Measurements from ENCODE around the gene RASGRF2.

Gene RASGRF2

DNA sequence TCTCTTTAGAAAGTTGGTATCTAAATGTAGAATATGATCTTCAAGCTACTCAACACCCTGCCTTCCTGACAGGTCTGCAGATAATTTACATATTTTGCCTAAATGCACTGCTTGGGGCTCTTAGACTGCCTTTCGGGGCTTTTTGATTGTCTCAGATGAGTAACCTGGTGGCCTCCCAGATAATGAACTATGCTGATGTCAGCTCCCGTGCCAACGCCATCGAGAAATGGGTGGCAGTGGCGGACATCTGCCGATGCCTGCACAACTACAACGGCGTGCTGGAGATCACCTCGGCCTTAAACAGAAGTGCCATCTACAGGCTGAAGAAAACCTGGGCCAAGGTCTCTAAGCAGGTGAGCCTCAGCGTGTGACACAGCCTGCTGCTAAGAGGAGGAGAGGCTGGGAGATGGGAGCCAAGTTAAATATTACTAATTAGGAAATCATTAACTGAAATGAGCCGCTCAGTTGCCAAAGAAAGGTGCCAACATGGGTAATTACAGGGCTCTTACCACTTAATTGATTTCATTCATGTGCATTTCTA, 252.1 kb downstream of the RASGRF2 start:
- no peak for DNase-seq

DNA sequence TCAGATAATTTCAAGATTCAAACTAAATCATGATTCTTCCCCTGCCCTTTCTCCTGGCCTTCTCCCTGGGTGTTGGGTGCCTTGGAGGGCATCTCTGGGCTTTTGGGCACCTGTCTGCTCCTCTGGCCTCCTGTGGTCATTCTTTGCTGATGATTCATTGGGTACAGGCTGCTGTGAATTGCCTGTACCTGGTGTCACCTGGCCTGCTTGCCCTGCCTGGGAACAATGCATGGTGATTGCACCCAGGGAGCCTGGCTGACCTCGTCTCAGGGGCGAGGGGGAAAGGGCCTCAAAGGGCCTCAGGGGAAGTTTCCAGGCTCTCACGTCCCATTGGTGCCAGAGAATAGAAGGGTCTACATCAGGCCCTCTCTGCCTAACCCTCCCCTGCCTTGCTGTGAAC, 252.9 kb downstream of the RASGRF2 start:
- no peak for DNase-seq

DNA sequence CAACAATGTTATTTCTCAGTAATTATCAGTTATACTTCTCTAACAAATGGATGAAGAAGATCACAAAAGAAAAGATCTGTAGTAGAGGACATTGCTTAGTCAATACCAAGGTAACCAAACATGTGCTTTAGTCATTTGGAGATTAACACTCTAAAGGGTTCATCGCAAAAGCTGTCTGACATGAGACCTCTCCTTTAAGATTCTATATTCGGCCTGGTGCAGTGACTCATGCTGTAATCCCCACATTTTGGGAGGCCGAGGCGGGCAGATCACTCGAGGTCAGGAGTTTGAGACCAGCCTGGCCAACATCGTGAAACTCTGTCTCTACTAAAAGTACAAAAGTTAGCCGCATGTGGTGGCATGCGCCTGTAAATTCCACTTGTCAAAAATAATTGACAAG, 254.7 kb downstream of the RASGRF2 start:
- no peak for DNase-seq

DNA sequence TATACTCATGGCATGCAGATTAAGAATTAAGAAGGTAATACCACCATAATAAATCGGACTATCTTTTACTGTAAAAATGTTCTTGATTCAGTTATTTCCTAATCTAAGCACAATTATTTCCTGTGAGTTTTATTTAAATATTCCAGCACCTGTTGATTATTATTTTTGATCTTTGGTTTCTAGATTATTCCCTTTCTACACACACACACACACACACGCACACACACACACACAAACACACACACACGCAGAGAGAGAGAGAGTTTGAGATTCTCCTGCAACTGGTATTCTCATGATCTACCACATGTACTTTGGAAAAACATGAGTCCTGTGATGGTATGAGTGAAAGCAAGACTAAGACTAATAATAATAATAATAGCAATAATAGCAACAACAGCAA, 256.0 kb downstream of the RASGRF2 start:
- DNase-seq = no peak

GRCh38 chr5:81219389-81219788, 259.2 kb downstream of the RASGRF2 start:
- no peak for DNase-seq

GRCh38 chr5:81222285-81222684, 262.1 kb downstream of the RASGRF2 start:
- DNase-seq = no peak

DNA sequence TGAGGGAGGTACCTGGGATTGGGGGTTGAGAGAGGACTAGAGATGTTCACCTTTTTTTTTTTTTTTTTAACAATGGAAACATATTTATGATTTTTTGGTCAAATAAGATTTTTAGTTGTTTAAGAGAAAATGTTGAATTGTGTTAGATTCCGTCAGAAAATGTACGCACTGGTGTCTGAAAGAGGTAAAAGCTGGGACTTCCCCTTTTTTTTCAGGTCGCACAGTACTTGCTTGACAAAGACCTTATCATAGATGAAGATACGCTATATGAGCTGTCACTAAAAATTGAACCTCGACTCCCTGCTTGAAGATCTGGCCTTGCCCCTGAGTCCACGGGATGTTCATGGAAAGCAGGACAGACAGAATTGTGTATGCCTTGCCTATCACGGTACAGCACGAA, 265.3 kb downstream of the RASGRF2 start:
- DNase-seq = no peak

DNA sequence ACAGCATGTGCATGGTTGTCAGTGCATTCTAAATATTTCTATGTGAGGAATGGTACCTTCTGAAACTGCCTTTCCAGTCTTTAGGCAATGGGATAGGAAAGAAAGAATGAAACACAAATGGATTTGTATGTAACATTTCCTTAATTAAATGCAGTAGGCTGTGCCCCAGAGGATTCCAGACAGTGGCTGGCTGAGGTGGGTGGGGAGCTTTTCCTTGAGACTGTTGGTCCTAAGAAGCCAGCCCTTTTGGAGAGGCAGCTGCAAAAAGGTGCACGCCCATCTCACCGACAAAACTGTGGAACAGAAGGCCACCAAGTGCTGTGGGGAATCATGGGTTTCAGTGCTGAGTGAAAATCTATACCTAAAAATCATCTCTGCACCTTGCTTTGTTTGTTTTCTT, 266.1 kb downstream of the RASGRF2 start:
- DNase-seq = no peak

DNA sequence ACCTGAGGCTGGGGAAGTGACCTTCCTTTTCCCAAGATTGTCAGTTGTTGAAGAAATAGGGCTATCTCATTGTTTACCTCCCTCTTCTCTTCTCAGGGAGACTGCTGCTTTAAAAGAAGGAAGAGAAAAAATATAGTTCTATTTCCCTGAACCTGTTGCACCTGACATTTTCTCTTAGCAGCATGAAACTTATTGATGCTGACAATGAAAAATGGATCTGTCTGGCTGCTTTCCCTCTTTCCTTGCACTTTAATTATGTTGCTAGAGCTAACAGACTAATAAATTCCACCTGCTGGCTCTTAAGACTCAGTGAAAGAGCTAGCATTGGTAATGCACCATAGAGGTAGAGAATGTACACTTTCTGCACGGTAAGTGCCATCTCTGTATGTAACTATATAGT, 266.8 kb downstream of the RASGRF2 start:
- DNase-seq = no peak

GRCh38 chr5:81228084-81228483, 267.9 kb downstream of the RASGRF2 start:
- DNase-seq = no peak

GRCh38 chr5:81230416-81230815, 270.3 kb downstream of the RASGRF2 start:
- DNase-seq = no peak

GRCh38 chr5:81232464-81233079, 272.4 kb downstream of the RASGRF2 start:
- DNase-seq = no peak

GRCh38 chr5:81233080-81233634, 273.0 kb downstream of the RASGRF2 start, which contains the start of gene CKMT2:
TSS of gene CKMT2 (plus strand) at chr5:81233322. CDS start at chr5:81251133, 17,811 bp downstream.
- no peak for DNase-seq

GRCh38 chr5:81234299-81234698, 274.1 kb downstream of the RASGRF2 start:
- DNase-seq = no peak

GRCh38 chr5:81234801-81235200, 274.6 kb downstream of the RASGRF2 start:
- DNase-seq = no peak

GRCh38 chr5:81235287-81236072, 275.3 kb downstream of the RASGRF2 start:
- no peak for DNase-seq

- no peak for DNase-seq
Observed at GRCh38 chr5:81238460-81238859, 278.3 kb downstream of the RASGRF2 start.

- no peak for DNase-seq
Observed at GRCh38 chr5:81239613-81240012, 279.4 kb downstream of the RASGRF2 start.

DNA sequence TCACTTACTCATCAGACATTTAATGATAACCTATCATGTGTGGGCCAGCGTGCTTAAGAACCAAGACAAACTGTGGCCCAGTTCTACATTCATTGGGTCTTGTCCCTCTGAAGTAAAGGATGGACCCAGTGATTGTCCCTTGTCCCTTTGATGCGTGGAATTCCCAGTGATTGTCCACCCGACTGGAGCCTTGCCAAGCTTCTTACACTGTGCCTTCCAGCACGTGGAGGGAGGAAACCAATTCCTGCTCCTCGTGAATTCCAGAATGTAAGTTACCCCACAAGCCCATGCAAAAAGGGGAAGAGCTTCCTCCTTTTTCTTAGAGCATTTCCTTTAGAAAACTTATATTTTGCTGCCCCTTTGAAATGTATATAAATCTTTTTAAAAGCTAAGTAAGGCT, 280.8 kb downstream of the RASGRF2 start:
- DNase-seq = no peak

DNA sequence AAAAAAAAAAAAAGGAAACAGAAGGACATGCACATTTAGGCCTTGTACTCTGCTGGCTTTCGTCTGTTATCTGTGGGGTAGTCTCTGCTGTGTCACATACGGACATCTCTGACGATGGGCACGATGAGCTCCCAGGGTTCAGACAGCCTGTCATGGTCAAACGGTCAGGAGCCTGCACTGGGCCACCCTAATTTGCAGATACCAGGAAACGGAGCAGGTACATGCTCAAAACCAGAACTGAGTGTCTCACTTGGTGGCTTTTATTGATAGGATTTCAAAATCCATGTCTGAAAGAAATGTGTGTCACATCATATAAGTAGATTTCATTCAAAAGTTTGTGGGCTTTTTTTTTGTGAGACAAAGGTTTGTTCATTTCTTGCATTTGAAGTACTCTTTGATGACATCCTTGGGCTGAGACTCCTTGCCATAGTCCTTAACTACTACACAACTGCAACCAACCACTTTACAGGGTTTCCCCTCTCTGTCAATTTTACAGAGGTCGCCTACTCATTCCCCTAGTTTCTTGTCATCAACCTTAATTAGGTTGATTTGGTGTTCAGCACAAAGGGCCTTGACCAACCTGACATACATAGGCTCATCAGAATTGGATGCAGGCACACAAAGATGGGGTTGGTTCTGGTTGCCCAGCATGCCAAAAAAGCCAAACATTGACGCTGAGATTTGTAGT, 281.9 kb downstream of the RASGRF2 start:
- no peak for DNase-seq

DNA sequence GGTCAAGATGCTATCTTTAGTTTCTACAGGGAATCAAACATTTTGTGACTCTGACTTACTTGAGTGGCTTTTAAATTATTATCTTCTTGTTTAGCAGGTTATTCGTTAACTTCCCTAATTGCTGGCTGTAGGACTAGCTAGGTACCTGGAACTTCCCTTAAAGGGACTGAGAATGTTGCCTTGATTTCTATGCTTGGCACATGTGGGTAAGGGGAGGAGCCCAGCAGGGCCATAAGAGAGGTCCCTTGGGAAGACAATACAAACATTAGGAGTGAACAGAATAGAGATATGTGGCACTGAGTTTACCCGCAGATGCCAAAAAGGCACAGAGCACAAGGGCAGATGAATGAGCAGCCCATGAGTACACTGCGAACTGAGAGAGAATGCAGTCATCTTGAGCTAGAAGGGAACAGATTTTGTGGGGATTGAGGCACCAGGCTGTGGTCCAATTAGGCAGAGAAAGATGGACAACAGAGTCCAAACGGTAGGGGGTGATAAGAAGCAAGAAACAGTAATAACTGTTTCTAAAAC, 282.8 kb downstream of the RASGRF2 start:
- no peak for DNase-seq

DNA sequence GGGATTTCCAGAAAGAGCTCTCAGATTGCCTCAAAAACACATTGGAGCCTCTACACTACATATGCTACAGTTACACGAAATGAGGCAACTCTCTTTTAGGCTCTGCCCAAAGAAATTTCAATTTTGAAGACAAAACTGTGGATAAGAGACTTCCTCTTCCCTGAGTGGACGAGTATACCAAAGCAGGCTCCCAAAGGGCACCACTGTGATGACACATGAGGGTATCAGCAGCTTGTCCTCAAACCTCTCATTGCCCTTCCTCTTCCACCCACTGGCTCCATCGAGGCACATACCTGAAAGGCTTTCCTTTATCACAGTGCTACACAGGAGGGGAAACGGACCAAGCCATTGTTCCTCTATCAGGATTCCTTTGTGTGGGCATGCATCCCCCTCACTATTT, 284.3 kb downstream of the RASGRF2 start:
- no peak for DNase-seq

DNA sequence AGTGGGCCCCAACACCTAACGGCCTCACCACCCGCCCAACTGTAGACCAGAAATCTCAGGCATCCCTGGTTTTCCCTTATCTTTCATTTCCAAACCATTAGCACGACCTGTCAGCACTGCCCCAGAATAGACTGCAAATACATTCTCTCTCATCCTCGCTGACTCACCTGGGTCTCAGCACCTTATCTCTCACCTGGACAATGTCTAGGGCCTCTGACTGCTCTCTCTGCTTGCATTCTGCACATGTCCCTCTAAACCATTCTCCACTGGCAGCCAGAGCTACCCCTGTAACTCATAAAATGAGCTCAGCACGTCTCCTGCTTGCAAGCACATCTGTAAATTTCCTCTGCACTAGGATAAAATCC, 285.7 kb downstream of the RASGRF2 start:
- no peak for DNase-seq

Measured in fibroblast of upper back skin (primary cell).